Measurements from ENCODE around the gene PREX1.

- TF ChIP-seq POLR2AphosphoS5 (IDR thresholded peaks at IDR 0.05) (no peak), CTCF (IDR thresholded peaks at IDR 0.05 in 8 of 11, conservative IDR thresholded peaks at IDR 0.05 in 3 of 11) (no peak), POLR2A (IDR thresholded peaks at IDR 0.05) (no peak)
These were observed 145.8 kb downstream of the PREX1 start for GRCh38 chr20:48681873-48682426.

Data from spleen (tissue), 7 donors.